ENCODE data around the gene PLA2G1B.

PLA2G1B gene

GRCh38 chr12:120327593-120327992 is at the start of gene PLA2G1B:
Gene PLA2G1B (minus strand): TSS chr12:120327779. CDS start chr12:120327753, 26 bp downstream.
- H3K9me3 Mint-ChIP-seq = no peaks in the 10 kb centered on the region
- H3K27ac Mint-ChIP-seq = no peak within 1 kb of the TSS
- peaks cover 11% of the 10 kb centered on the region for H3K4me1 Mint-ChIP-seq
- no peaks in the 10 kb centered on the region for H3K36me3 Mint-ChIP-seq
- ATAC-seq = no peak
- H3K4me3 Mint-ChIP-seq = no peak within 1 kb of the TSS
- H3K27me3 Mint-ChIP-seq = peaks cover 28% of the 10 kb centered on the region

- Mint-ChIP-seq H3K9me3 (no peaks in the 10 kb centered on the region), H3K4me3 (no peak overlapping the region), H3K4me1 (peaks cover 6% of the 10 kb centered on the region), H3K36me3 (no peaks in the 10 kb centered on the region), H3K27me3 (peaks cover 78% of the 10 kb centered on the region), H3K27ac (no peak overlapping the region)
- no peak for ATAC-seq
Observed at GRCh38 chr12:120376934-120377572, 49.5 kb upstream of the PLA2G1B start.

- Mint-ChIP-seq H3K4me3 (no peak overlapping the region), H3K27me3 (peaks cover 78% of the 10 kb centered on the region), H3K4me1 (peaks cover 6% of the 10 kb centered on the region), H3K27ac (no peak overlapping the region), H3K36me3 (no peaks in the 10 kb centered on the region), H3K9me3 (no peaks in the 10 kb centered on the region)
- ATAC-seq = no peak
Observed at GRCh38 chr12:120376416-120376815, 48.8 kb upstream of the PLA2G1B start.

DNA sequence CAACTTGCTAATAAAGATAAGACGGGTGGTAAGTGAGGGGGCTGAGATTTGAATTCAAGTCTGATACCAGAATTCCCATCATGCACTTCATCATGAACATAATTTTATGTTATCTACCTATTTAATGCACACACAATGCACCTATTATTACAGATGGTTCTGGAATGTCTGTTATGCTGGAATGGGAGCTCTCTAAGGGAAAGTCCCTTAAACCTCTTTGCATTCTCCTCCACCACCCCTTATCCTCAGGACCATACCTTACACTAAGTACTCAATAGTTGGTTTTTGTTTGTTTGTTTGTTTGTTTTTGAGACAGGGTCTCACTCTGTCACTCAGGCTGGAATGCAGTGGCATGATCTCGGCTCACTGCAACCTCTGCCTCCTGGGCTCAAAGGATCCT is 48.4 kb upstream of the PLA2G1B start:
- no peak for ATAC-seq
- Mint-ChIP-seq H3K36me3 (no peaks in the 10 kb centered on the region), H3K9me3 (no peaks in the 10 kb centered on the region), H3K27ac (no peak overlapping the region), H3K27me3 (peaks cover 78% of the 10 kb centered on the region), H3K4me3 (no peak overlapping the region), H3K4me1 (peaks cover 6% of the 10 kb centered on the region)

DNA sequence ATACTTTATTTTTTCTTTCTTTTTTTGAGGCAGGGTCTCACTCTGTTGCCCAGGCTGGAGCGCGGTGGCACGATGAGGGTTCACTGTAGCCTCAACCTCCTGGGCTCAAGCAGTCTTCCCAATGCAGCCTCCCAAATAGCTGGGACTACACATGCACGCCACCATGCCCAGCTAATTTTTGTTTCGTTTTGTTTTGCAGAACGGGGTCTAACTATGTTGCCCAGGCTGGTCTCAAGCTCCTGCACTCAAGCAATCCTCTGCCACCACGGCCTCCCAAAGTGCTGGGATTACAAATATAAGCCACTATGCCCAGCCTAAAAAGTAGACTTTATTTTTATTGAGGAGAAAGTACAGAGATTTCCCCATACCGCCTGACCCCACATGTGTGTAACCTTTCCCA is 46.1 kb upstream of the PLA2G1B start:
- no peaks in the 10 kb centered on the region for H3K36me3 Mint-ChIP-seq
- no peaks in the 10 kb centered on the region for H3K9me3 Mint-ChIP-seq
- H3K27ac Mint-ChIP-seq = no peak overlapping the region
- H3K4me1 Mint-ChIP-seq = peaks cover 21% of the 10 kb centered on the region
- ATAC-seq = no peak
- H3K4me3 Mint-ChIP-seq = no peak overlapping the region
- H3K27me3 Mint-ChIP-seq = peaks cover 83% of the 10 kb centered on the region

GRCh38 chr12:120370343-120371243 is 43.0 kb upstream of the PLA2G1B start:
- H3K27ac Mint-ChIP-seq = no peak overlapping the region
- peaks cover 82% of the 10 kb centered on the region for H3K27me3 Mint-ChIP-seq

GRCh38 chr12:120369603-120370342 is 42.2 kb upstream of the PLA2G1B start:
- peaks cover 15% of the 10 kb centered on the region for H3K4me1 Mint-ChIP-seq
- H3K36me3 Mint-ChIP-seq = no peaks in the 10 kb centered on the region
- no peaks in the 10 kb centered on the region for H3K9me3 Mint-ChIP-seq
- no peak for ATAC-seq
- H3K4me3 Mint-ChIP-seq = peak overlapping the region; percentile 65
- peak overlapping the region; percentile 28 for H3K27ac Mint-ChIP-seq
- H3K27me3 Mint-ChIP-seq = peaks cover 82% of the 10 kb centered on the region

More at GRCh38 chr12:120370343-120371243, 43.0 kb upstream of the PLA2G1B start:
- no peaks in the 10 kb centered on the region for H3K9me3 Mint-ChIP-seq
- no peak for ATAC-seq
- peak overlapping the region; percentile 65 for H3K4me3 Mint-ChIP-seq
- H3K4me1 Mint-ChIP-seq = peaks cover 15% of the 10 kb centered on the region
- no peaks in the 10 kb centered on the region for H3K36me3 Mint-ChIP-seq

DNA sequence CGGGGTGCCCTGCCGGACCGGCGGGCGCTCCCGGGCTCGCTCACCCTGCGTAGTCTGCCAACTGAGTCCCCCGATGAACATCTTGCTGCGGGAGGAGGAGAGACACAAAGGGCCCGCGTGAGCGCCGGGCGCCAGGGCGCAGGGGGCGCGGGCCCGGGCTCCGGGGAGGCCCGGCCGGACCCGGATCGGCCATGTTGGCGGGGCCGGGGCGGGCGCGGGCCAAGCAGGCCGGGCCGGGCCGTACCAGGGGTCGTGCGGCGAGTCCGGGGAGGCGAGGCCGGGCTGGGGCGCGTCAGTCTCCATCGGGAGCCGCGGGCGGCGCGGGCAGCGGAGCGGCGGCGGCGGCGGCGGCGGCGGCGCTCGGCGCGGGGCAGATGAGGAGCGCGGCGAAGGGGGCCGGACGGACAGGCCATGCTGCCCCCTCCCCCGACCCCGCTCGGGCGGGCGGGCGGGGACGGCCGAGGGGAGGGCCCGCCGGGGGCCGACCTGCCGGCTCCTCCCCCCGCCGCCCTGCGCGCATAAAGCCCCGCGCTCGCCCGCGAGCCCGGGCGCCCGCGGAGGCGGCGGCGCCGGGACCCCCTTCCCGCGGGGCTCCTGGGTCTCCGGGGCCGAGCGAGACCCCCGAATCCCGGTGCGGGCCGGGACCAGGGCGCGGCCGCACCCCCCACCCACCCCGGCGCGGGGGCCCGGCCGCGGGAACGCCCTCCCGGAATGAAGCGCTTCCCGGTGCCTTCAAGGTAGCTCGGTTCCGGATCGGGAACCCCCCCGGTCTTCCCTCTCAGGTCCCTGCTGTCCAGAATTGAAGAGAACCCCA is 41.4 kb upstream of the PLA2G1B start, which contains the start of gene MSI1:
MSI1 (minus strand) TSS at position 376 of the 814 bp plus-strand sequence; CDS start at position 303, 73 bp downstream.
- Mint-ChIP-seq H3K27me3 (peaks cover 82% of the 10 kb centered on the region), H3K9me3 (no peaks in the 10 kb centered on the region), H3K4me3 (peak within 1 kb of the TSS; percentile 65), H3K27ac (peak within 1 kb of the TSS; percentile 28), H3K36me3 (no peaks in the 10 kb centered on the region), H3K4me1 (peaks cover 15% of the 10 kb centered on the region)
- ATAC-seq = no peak

DNA sequence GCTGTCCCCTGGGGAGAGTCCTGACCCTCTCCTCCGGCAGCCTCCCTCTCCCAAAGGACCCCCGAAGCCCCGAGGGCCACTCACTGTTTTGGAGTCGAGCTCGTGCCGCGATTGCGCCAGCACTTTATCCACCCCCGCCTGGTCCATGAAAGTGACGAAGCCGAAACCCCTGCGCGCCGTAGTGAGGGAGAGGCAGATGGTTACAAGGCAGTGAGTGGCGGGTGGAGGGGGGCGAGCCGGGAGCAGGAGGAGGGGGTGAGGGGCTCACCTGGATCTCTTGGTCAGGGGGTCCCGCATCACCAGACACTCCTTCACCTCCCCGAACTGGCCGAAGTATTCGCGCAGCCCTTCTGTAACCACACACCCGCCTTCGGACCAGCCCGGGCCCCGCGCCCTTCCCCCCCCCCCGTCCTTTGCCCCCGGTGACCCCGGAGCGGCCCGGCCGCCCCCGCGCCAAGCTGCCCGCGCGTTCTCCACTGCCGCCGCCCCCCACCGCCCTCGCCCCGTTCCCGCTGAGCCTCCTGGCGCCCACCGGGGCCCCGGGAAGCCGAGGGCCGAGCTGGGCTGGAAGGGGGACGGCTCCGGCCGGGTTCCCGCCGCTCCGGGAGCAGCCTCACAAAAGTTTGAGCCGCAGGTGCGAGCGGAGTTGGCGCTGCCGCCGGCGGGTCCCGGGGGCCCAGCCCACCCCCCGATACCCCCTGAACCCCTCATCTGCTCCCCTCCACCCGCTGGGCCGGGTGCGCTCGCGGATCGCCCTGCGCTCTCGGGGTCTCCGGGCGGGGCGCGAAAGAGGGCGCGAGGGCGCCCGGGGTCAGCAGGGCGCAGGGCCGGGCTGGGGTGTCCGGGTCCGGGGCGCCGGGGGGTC is 40.6 kb upstream of the PLA2G1B start:
- H3K4me1 Mint-ChIP-seq = peaks cover 15% of the 10 kb centered on the region
- no peaks in the 10 kb centered on the region for H3K36me3 Mint-ChIP-seq
- peak overlapping the region; percentile 45 for H3K4me3 Mint-ChIP-seq
- H3K27ac Mint-ChIP-seq = no peak overlapping the region
- ATAC-seq = no peak
- H3K9me3 Mint-ChIP-seq = no peaks in the 10 kb centered on the region
- H3K27me3 Mint-ChIP-seq = peaks cover 86% of the 10 kb centered on the region

DNA sequence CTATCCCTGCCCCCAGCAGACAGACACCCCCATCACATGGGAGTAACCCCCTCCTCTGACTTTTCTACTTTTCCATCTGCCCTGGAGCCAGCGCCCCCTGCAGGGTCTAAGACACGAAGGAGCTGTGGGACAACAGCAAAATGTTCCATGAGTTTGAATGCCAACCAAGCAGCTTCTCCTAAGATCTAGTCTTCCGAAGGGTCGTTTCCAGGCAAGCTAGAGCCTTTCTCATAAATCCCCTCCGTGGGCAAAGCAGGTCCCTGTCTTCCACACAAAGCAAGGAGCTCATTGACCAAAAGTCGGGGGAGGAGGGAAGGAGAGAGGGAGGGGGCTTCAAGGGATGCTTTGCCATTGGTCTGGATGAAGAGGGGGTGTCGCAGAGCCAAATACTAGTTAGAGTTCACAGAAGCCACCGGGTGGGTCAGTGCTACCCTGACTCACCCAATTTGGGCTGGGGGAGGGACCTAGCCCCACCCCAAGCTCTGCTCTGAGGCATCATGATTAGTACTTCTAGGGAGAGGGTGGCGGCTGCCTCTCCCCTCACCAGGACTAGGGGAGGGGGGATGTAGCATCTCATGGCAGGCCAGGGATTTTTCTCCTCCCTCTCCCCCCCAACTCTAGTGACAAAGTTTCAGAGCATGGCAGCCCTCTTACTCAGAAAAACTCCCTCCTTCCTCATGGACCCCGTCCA is 39.8 kb upstream of the PLA2G1B start:
- ATAC-seq = no peak
- Mint-ChIP-seq H3K27ac (no peak overlapping the region), H3K4me1 (peaks cover 16% of the 10 kb centered on the region), H3K4me3 (peak overlapping the region; percentile 45), H3K36me3 (no peaks in the 10 kb centered on the region), H3K27me3 (peaks cover 88% of the 10 kb centered on the region), H3K9me3 (no peaks in the 10 kb centered on the region)

GRCh38 chr12:120366845-120367232 is 39.3 kb upstream of the PLA2G1B start:
- no peaks in the 10 kb centered on the region for H3K9me3 Mint-ChIP-seq
- H3K27ac Mint-ChIP-seq = no peak overlapping the region
- no peaks in the 10 kb centered on the region for H3K36me3 Mint-ChIP-seq
- peaks cover 88% of the 10 kb centered on the region for H3K27me3 Mint-ChIP-seq
- no peak for ATAC-seq
- H3K4me1 Mint-ChIP-seq = peaks cover 22% of the 10 kb centered on the region
- H3K4me3 Mint-ChIP-seq = no peak overlapping the region

DNA sequence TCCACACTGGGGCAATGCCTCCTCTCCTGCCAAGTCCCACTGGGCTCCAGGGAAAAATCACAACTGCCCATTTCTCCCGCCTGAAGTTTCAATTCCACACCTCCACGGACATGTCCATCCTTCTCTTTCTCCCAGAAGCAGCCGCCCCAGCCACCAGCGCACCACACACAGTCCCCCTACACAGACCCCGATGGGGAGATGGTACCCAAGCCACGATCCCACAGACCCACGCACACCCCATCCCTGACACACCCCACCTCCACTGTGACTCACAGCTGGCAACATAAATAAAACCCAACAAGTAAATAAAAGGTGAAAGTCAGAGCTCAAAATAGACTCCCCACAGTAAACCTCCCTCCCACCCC is 38.7 kb upstream of the PLA2G1B start:
- no peak overlapping the region for H3K27ac Mint-ChIP-seq
- H3K4me1 Mint-ChIP-seq = peaks cover 24% of the 10 kb centered on the region
- peaks cover 88% of the 10 kb centered on the region for H3K27me3 Mint-ChIP-seq
- no peaks in the 10 kb centered on the region for H3K36me3 Mint-ChIP-seq
- no peak overlapping the region for H3K4me3 Mint-ChIP-seq
- ATAC-seq = no peak
- no peaks in the 10 kb centered on the region for H3K9me3 Mint-ChIP-seq

- peaks cover 88% of the 10 kb centered on the region for H3K27me3 Mint-ChIP-seq
- no peak overlapping the region for H3K4me3 Mint-ChIP-seq
- no peaks in the 10 kb centered on the region for H3K36me3 Mint-ChIP-seq
- H3K4me1 Mint-ChIP-seq = peaks cover 24% of the 10 kb centered on the region
- no peaks in the 10 kb centered on the region for H3K9me3 Mint-ChIP-seq
- H3K27ac Mint-ChIP-seq = no peak overlapping the region
- ATAC-seq = no peak
Observed at GRCh38 chr12:120365675-120366340, 38.2 kb upstream of the PLA2G1B start.

All from stimulated activated memory B cell treated with anti-CD40 and anti-IgM and Interleukin-4, amounts not matched to agents 10 μg/mL and 1 μg/mL and 100 μg/mL, for 72 hours (primary cell).